ENCODE measurements around the gene TMEM192. TPM values are rescaled to one million over a fixed set of nuclear protein-coding genes. Genes with fewer than 3 reads are reported as not detected.
A peak's percentile ranks its signal among the peaks of the same experiment; 100 is the strongest.
"Not testable (repeated sequence)": the region's sequence is repeated elsewhere in the genome, so short reads cannot be mapped to it uniquely, and the experiment has no call there.

TMEM192 gene
- total RNA-seq, 2 donors from 2014 or later: 5.9 to 13.5 TPM

- no peaks in the 10 kb centered on the region for H3K36me3 ChIP-seq (replicated peaks in 1 of 2; ENCODE audit: insufficient read depth in 1 of 2, low read depth in 2 of 2)
- 31 to 66% methylated on average over 2 of the region's 2 CpGs for WGBS, 2 donors
- TF ChIP-seq CTCF (IDR thresholded peaks at IDR 0.05): no peak
- no peak for TF ChIP-seq POLR2A (IDR thresholded peaks at IDR 0.05)
- H3K9me3 ChIP-seq: no peaks in the 10 kb centered on the region
- no peak for DNase-seq
- H3K4me1 ChIP-seq: no peaks in the 10 kb centered on the region
- no peak overlapping the region for H3K27ac ChIP-seq
- no peak overlapping the region for H3K4me3 ChIP-seq
- intact Hi-C loops (cut with DNase I): loop anchor here (5.0 kb wide), 1 partner anchor 329 kb away; no protein-coding TSS in a partner anchor
- H3K27me3 ChIP-seq: no peaks in the 10 kb centered on the region
- no peak for ATAC-seq
These were observed 20.5 kb upstream of the TMEM192 start for GRCh38 chr4:165133150-165133549.

GRCh38 chr4:165131247-165131832, 18.7 kb upstream of the TMEM192 start:
- ATAC-seq: peak; percentile 42
- 5 to 8% methylated on average over 9 of the region's 9 CpGs for WGBS, 2 donors

GRCh38 chr4:165129924-165130323, 17.3 kb upstream of the TMEM192 start:
- no peak overlapping the region for H3K4me3 ChIP-seq
- DNase-seq: no peak
- no peaks in the 10 kb centered on the region for H3K36me3 ChIP-seq (replicated peaks in 1 of 2; ENCODE audit: insufficient read depth in 1 of 2, low read depth in 2 of 2)
- no peak overlapping the region for H3K27ac ChIP-seq
- no peak for TF ChIP-seq CTCF (IDR thresholded peaks at IDR 0.05)
- no peak for TF ChIP-seq POLR2A (IDR thresholded peaks at IDR 0.05)
- no peaks in the 10 kb centered on the region for H3K4me1 ChIP-seq
- ATAC-seq: no peak
- H3K27me3 ChIP-seq: no peaks in the 10 kb centered on the region
- no peaks in the 10 kb centered on the region for H3K9me3 ChIP-seq
- intact Hi-C loops (cut with DNase I): loop anchor here (5.0 kb wide), 1 partner anchor 332 kb away; no protein-coding TSS in a partner anchor
- WGBS, 2 donors: 29 to 36% methylated on average over 3 of the region's 3 CpGs

More at GRCh38 chr4:165131247-165131832, 18.7 kb upstream of the TMEM192 start:
- Histone ChIP-seq H3K27ac (no peak overlapping the region), H3K27me3 (no peaks in the 10 kb centered on the region), H3K36me3 (replicated peaks in 1 of 2; ENCODE audit: insufficient read depth in 1 of 2, low read depth in 2 of 2) (no peaks in the 10 kb centered on the region), H3K4me3 (no peak overlapping the region), H3K9me3 (no peaks in the 10 kb centered on the region), H3K4me1 (no peaks in the 10 kb centered on the region)
- intact Hi-C loops (cut with DNase I): loop anchor here (5.0 kb wide), 1 partner anchor 331 kb away; no protein-coding TSS in a partner anchor
- TF ChIP-seq POLR2A (IDR thresholded peaks at IDR 0.05) (no peak), CTCF (IDR thresholded peaks at IDR 0.05) (peak; percentile 64 to 91 (median 86))
- DNase-seq: peak; percentile 54 to 74 (median 70)

GRCh38 chr4:165125869-165126499, 13.3 kb upstream of the TMEM192 start:
- intact Hi-C loops (cut with DNase I); H3K4me1 ChIP-seq; H3K36me3 ChIP-seq (replicated peaks in 1 of 2; ENCODE audit: insufficient read depth in 1 of 2, low read depth in 2 of 2); H3K27ac ChIP-seq; H3K9me3 ChIP-seq; H3K4me3 ChIP-seq; H3K27me3 ChIP-seq; DNase-seq; ATAC-seq: not testable (repeated sequence)
- 93 to 96% methylated on average over 17 to 36 of the region's 40 CpGs for WGBS, 2 donors

- H3K9me3 ChIP-seq: no peaks in the 10 kb centered on the region
- H3K27me3 ChIP-seq: no peaks in the 10 kb centered on the region
- WGBS, 2 donors: 71 to 76% methylated on average over 4 to 5 of the region's 5 CpGs
- no peaks in the 10 kb centered on the region for H3K36me3 ChIP-seq (replicated peaks in 1 of 2; ENCODE audit: insufficient read depth in 1 of 2, low read depth in 2 of 2)
- no peak for DNase-seq
- no peaks in the 10 kb centered on the region for H3K4me1 ChIP-seq
- no peak for ATAC-seq
- no peak overlapping the region for H3K27ac ChIP-seq
- TF ChIP-seq POLR2A (IDR thresholded peaks at IDR 0.05) (no peak), CTCF (IDR thresholded peaks at IDR 0.05) (no peak)
- H3K4me3 ChIP-seq: no peak overlapping the region
- intact Hi-C loops (cut with DNase I): no loop called here
These were observed 11.8 kb upstream of the TMEM192 start for GRCh38 chr4:165124488-165124887.

All from body of pancreas (tissue), 4 donors.